SK-N-SH (cell line): ENCODE data around the gene CST11.

ENCODE experiments used
- CTCF ChIP-seq: fragments of 200-600 bp; sonication (generic); IDR thresholded peaks from 2 replicates; pipeline ENCODE4 v1.6.1; 2017; ENCODE audit warnings: antibody characterized with exemption, mild to moderate bottlenecking, moderate library complexity
- EP300 ChIP-seq, 2 experiments: IDR thresholded peaks; 2 replicates each; pipeline versions ENCODE4 v1.4.0 to v1.6.1; 2012; ENCODE audit warnings: borderline replicate concordance in 1 of 2, low read depth in 1 of 2, low read length in 1 of 2
- EZH2phosphoT487 ChIP-seq: fragments of 200-600 bp; sonication (generic); IDR thresholded peaks from 2 replicates; pipeline ENCODE4 v1.6.1; 2017; ENCODE audit warnings: low read depth, mixed run types, mild to moderate bottlenecking, antibody characterized with exemption, moderate library complexity, borderline replicate concordance
- FOXM1 ChIP-seq: IDR thresholded peaks from 2 replicates; pipeline ENCODE4 v1.4.0; 2012; ENCODE audit warnings: low read depth, mild to moderate bottlenecking
- JUND ChIP-seq: IDR thresholded peaks from 2 replicates; pipeline ENCODE4 v1.4.0; 2012
- MAX ChIP-seq: IDR thresholded peaks from 2 replicates; pipeline ENCODE4 v1.4.0; 2012; ENCODE audit warnings: low read depth
- POLR2AphosphoS5 ChIP-seq: IDR thresholded peaks from 2 replicates; pipeline ENCODE4 v1.6.1; 2012; ENCODE audit warnings: low read depth, low read length
- RAD21 ChIP-seq: IDR thresholded peaks from 2 replicates; pipeline ENCODE4 v1.6.1; 2012; ENCODE audit warnings: mild to moderate bottlenecking, low read length
- RFX5 ChIP-seq: IDR thresholded peaks from 2 replicates; pipeline ENCODE4 v1.6.1; 2012; ENCODE audit warnings: mild to moderate bottlenecking, improper control_type of control experiment, low read length
- SMC3 ChIP-seq: IDR thresholded peaks from 2 replicates; pipeline ENCODE4 v1.6.1; 2012; ENCODE audit warnings: low read depth, low read length, improper control_type of control experiment
- YY1 ChIP-seq: IDR thresholded peaks from 2 replicates; pipeline ENCODE4 v1.4.0; 2012; ENCODE audit warnings: low read depth, mild to moderate bottlenecking
- TF ChIP-seq, protein P1 (sequence below): IDR thresholded peaks from 2 replicates; pipeline ENCODE4; 2012

- TF ChIP-seq CTCF (no peak), POLR2AphosphoS5 (no peak), MAX (no peak), YY1 (no peak), JUND (no peak), EP300 (IDR thresholded peaks at IDR 0.05; ENCODE audit: borderline replicate concordance in 1 of 2, low read depth in 1 of 2, low read length in 1 of 2) (no peak), EZH2phosphoT487 (no peak), RFX5 (no peak), RAD21 (no peak), SMC3 (no peak), FOXM1 (no peak)
- TF ChIP-seq, protein P1, sequence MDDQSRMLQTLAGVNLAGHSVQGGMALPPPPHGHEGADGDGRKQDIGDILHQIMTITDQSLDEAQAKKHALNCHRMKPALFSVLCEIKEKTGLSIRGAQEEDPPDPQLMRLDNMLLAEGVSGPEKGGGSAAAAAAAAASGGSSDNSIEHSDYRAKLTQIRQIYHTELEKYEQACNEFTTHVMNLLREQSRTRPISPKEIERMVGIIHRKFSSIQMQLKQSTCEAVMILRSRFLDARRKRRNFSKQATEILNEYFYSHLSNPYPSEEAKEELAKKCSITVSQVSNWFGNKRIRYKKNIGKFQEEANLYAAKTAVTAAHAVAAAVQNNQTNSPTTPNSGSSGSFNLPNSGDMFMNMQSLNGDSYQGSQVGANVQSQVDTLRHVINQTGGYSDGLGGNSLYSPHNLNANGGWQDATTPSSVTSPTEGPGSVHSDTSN = no peak
Observed at GRCh38 chr20:23456409-23456808, 3.7 kb upstream of the CST11 start.
